Measurements from ENCODE around the gene PALM3.

GRCh38 chr19:14053032-14053431 is 8.8 kb downstream of the PALM3 start:
- no peak for TF ChIP-seq CTCF (IDR thresholded peaks at IDR 0.05)
- no peak for TF ChIP-seq EZH2 (IDR thresholded peaks at IDR 0.05)
- TF ChIP-seq EZH2phosphoT487 (IDR thresholded peaks at IDR 0.05), result no peak
